HG02642 (cell line): Measurements from ENCODE around the gene SMPD4.
"Not testable (repeated sequence)": the region's sequence is repeated elsewhere in the genome, so short reads cannot be mapped to it uniquely, and the experiment has no call there.

ENCODE experiments used
- ATAC-seq: cut with Tn5 transposase; IDR thresholded peaks from one replicate; pipeline ENCODE4 v1.9.1; 2021; ENCODE audit warnings: mild to moderate bottlenecking; ENCODE audit not compliant: unreplicated experiment, poor library complexity

The SMPD4 gene

GRCh38 chr2:130142396-130143265, 38.8 kb downstream of the SMPD4 start:
- not testable (repeated sequence) for ATAC-seq

- ATAC-seq = not testable (repeated sequence)
Measured at GRCh38 chr2:130141645-130142370, 39.6 kb downstream of the SMPD4 start.

GRCh38 chr2:130141002-130141401, 40.4 kb downstream of the SMPD4 start:
- ATAC-seq = not testable (repeated sequence)

- not testable (repeated sequence) for ATAC-seq
Measured at GRCh38 chr2:130140516-130140915, 40.9 kb downstream of the SMPD4 start.

GRCh38 chr2:130139331-130140280, 41.8 kb downstream of the SMPD4 start:
- not testable (repeated sequence) for ATAC-seq

GRCh38 chr2:130138841-130139251, 42.6 kb downstream of the SMPD4 start:
- ATAC-seq = not testable (repeated sequence)

GRCh38 chr2:130138326-130138725, 43.1 kb downstream of the SMPD4 start:
- not testable (repeated sequence) for ATAC-seq

GRCh38 chr2:130137118-130137517, 44.3 kb downstream of the SMPD4 start:
- ATAC-seq = not testable (repeated sequence)

GRCh38 chr2:130136546-130136945, 44.9 kb downstream of the SMPD4 start:
- ATAC-seq = not testable (repeated sequence)

GRCh38 chr2:130135692-130136541, 45.5 kb downstream of the SMPD4 start:
- ATAC-seq = no peak

GRCh38 chr2:130129120-130129829, 52.1 kb downstream of the SMPD4 start, which contains the start of gene POTEF:
TSS of gene POTEF (minus strand) at chr2:130129222. CDS start at chr2:130120515, 8,707 bp downstream.
- not testable (repeated sequence) for ATAC-seq

GRCh38 chr2:130128464-130128863, 52.9 kb downstream of the SMPD4 start:
- not testable (repeated sequence) for ATAC-seq

- not testable (repeated sequence) for ATAC-seq
Measured at GRCh38 chr2:130127726-130128125, 53.7 kb downstream of the SMPD4 start.

- ATAC-seq = not testable (repeated sequence)
Measured at GRCh38 chr2:130120924-130121323, 60.5 kb downstream of the SMPD4 start.

- ATAC-seq = not testable (repeated sequence)
Measured at GRCh38 chr2:130102597-130103363, 78.6 kb downstream of the SMPD4 start.
